Activated naive CD4-positive, alpha-beta T cell treated with anti-CD3 and anti-CD28 coated beads for 36 hours (primary cell): ENCODE measurements around the gene KIF24. TPM values are rescaled to one million over a fixed set of nuclear protein-coding genes. Genes with fewer than 3 reads are reported as not detected.
"Not testable (repeated sequence)": the region's sequence is repeated elsewhere in the genome, so short reads cannot be mapped to it uniquely, and the experiment has no call there.

ENCODE experiments used
- CTCF ChIA-PET: fragments of 350-600 bp; sonication (Branson Sonifier 250); formaldehyde crosslinking; loops from one replicate; lab custom pipeline; 2021; ENCODE audit warnings: antibody characterized with exemption; lab: Charles Lee
- DNase-seq: peaks from one replicate; pipeline ENCODE4 v3.0.0-alpha.2; 2020
- H3K27ac Mint-ChIP-seq: one replicate; pipeline ENCODE4 v1.8.0; 2021; ENCODE audit warnings: mild to moderate bottlenecking, mixed read lengths
- H3K27me3 Mint-ChIP-seq: one replicate; pipeline ENCODE4 v1.8.0; 2021; ENCODE audit warnings: low read depth, mixed read lengths
- H3K36me3 Mint-ChIP-seq: one replicate; pipeline ENCODE4 v1.8.0; 2021; ENCODE audit warnings: low read depth, mixed read lengths
- H3K4me1 Mint-ChIP-seq: one replicate; pipeline ENCODE4 v1.8.0; 2021; ENCODE audit warnings: low read depth, mixed read lengths
- H3K4me3 Mint-ChIP-seq: one replicate; pipeline ENCODE4 v1.8.0; 2021; ENCODE audit warnings: mild to moderate bottlenecking, moderate library complexity, mixed read lengths
- H3K9me3 Mint-ChIP-seq: one replicate; pipeline ENCODE4 v1.8.0; 2021; ENCODE audit warnings: mixed read lengths
- intact Hi-C: fragments of 100-400 bp; cut with micrococcal nuclease; formaldehyde crosslinking; loops from one replicate; pipeline ENCODE4 v1.15.1; 2023
- total RNA-seq, 2 experiments: library from RNA; stranded (reverse); gene quantifications; one replicate each; pipeline ENCODE4 v1.2.3, GENCODE V29; 2021

Gene KIF24
- total RNA-seq, 2 experiments from 2014 or later, result 4.2 to 4.5 TPM

DNA sequence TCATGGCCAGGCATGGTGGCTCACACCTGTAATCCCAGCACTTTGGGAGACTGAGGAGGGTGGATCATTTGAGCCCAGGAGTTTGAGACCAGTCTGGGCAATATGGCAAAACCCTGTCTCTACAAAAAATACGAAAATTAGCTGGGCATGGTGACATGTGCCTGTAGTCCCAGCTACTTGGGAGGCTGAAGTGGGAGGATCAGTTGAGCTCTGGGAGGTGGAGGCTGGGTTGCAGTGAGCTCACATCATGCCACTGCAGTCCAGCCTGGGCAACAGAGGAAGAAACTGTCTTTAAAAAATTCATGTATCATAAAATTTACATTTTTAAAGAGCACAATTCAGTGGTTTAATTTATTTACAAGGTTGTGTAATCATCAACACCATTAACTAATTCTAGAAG, 23.9 kb upstream of the KIF24 start:
- intact Hi-C loops, DNase-seq, H3K27ac Mint-ChIP-seq, CTCF ChIA-PET, H3K4me3 Mint-ChIP-seq, H3K4me1 Mint-ChIP-seq, H3K27me3 Mint-ChIP-seq: not testable (repeated sequence)
- H3K9me3 Mint-ChIP-seq, result peaks cover 12% of the 10 kb centered on the region
- H3K36me3 Mint-ChIP-seq, result peaks cover 19% of the 10 kb centered on the region

DNA sequence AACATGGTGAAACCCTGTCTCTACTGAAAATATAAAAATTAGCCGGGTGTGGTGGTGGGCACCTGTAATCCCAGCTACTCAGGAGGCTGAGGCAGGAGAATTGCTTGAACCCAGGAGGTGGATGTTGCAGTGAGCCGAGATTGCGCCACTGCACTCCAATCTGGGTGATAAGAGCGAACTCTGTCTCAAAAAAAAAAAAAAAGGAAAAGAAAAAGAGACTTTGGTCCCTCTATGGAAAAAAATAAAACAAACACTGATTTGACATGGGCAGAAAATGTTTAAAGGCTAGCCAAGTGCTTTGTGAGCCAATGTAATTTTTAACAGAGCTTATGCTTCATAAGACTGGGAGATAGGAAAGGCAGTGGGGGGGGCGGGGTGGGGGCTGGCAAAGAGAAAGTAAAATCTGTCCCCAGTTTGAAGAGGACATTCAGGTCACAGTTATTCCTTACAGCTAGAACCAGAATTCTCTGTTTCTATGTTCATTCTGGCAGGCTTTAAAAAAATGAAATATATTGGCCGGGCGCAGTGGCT, 23.1 kb upstream of the KIF24 start:
- intact Hi-C loops, H3K4me1 Mint-ChIP-seq, H3K9me3 Mint-ChIP-seq, DNase-seq, H3K27me3 Mint-ChIP-seq, H3K27ac Mint-ChIP-seq, H3K4me3 Mint-ChIP-seq: not testable (repeated sequence)
- peaks cover 16% of the 10 kb centered on the region for H3K36me3 Mint-ChIP-seq
- CTCF ChIA-PET, result interaction anchor here (1.3 kb wide), 1 partner anchor 194 kb away, joined by 3 read pairs; no protein-coding TSS in a partner anchor

DNA sequence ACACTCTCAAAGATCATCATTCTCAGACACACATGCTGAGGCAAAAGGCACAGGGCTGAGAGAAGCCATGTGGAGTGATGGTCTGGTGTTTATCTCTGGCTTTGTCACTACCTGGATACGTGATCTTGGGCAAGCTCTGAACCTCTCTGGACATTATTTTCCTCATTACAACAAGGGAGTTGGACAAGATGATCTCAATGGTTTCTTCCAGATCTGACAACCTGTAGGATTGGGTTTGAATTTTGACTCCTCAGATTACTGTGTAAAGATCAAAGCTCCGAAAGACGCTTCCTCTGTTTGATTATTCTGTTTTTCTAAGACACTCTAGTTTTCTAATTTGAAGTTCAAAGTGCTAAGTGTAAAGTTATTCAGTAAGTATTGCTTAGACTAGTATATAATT, 20.3 kb upstream of the KIF24 start:
- CTCF ChIA-PET, result no interaction called here
- Mint-ChIP-seq H3K36me3 (peaks cover 2% of the 10 kb centered on the region), H3K4me1 (no peaks in the 10 kb centered on the region), H3K4me3 (no peak overlapping the region), H3K27ac (no peak overlapping the region), H3K9me3 (no peaks in the 10 kb centered on the region), H3K27me3 (no peaks in the 10 kb centered on the region)
- intact Hi-C loops, result no loop called here
- DNase-seq, result no peak

DNA sequence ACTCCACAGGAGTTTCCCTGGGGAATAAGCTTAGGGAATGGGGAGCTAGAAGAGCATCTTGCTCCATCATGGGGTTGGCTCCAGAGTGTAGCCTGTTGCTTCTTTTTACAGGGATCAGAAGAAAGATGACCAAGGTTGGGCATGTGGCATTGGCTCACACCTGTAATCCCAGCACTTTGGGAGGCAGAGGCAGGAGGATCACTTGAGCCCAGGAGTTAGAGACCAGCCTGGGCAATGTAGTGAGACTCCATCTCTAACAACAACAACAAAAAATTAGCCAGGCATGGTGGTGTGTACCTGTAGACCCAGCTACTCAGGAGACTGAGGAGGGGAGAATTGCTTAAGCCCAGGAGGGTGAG, 18.7 kb upstream of the KIF24 start:
- H3K4me3 Mint-ChIP-seq, result no peak overlapping the region
- DNase-seq, result no peak
- peaks cover 4% of the 10 kb centered on the region for H3K36me3 Mint-ChIP-seq
- no peaks in the 10 kb centered on the region for H3K9me3 Mint-ChIP-seq
- CTCF ChIA-PET, result interaction anchor here (0.7 kb wide), 1 partner anchor 27 kb away, joined by 3 read pairs; no protein-coding TSS in a partner anchor
- H3K27ac Mint-ChIP-seq, result no peak overlapping the region
- intact Hi-C loops, result no loop called here
- H3K27me3 Mint-ChIP-seq, result no peaks in the 10 kb centered on the region
- no peaks in the 10 kb centered on the region for H3K4me1 Mint-ChIP-seq

DNA sequence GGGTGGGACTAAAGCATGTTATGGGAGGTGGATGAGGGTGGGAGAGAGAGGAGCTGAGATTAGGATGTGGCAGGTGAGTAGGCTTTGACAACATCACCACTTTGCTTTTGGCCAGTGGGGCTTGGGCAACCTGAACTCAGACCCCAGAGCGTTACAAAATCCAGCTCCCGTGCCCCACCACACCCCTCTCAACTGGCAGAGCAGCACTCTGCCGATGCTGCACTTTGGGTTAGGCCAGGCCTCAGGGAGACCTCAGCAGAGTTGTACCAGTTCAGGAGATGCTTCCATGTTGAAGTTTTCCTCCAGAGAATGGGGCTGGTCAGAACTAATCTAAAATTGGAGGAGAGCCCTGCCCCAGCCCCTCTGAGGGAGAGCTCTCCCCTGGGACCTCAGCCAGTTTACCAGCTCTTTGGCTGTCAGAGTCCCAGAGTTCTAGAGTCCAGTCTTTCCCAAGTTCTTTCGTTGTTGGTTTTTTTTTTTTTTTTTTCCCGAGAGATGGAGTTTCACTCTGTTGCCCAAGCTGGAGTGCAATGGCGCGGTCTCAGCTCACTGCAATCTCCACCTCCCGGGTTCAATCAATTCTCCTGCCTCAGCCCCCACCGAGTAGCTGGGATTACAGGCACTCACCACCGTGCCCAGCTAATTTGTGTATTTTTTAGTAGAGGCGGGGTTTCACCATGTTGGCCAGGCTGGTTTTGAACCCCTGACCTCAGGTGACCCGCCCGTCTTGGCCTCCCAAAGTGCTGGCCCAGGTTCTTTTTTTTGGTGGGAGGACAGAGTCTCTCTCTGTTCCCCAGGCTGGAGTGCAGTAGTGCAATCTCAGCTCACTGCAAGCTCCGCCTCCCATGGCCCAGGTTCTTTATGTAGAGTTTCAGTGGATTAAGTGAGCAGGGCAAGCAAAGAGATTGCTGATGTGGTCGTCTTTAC, 18.1 kb upstream of the KIF24 start:
- no peaks in the 10 kb centered on the region for H3K27me3 Mint-ChIP-seq
- CTCF ChIA-PET, result interaction anchor here (0.6 to 0.7 kb wide), 2 partner anchors 26 to 698 kb away, joined by 3 read pairs; no protein-coding TSS in a partner anchor
- H3K4me1 Mint-ChIP-seq, result no peaks in the 10 kb centered on the region
- peaks cover 4% of the 10 kb centered on the region for H3K36me3 Mint-ChIP-seq
- DNase-seq, result no peak
- intact Hi-C loops, result no loop called here
- no peaks in the 10 kb centered on the region for H3K9me3 Mint-ChIP-seq
- H3K4me3 Mint-ChIP-seq, result no peak overlapping the region
- no peak overlapping the region for H3K27ac Mint-ChIP-seq

DNA sequence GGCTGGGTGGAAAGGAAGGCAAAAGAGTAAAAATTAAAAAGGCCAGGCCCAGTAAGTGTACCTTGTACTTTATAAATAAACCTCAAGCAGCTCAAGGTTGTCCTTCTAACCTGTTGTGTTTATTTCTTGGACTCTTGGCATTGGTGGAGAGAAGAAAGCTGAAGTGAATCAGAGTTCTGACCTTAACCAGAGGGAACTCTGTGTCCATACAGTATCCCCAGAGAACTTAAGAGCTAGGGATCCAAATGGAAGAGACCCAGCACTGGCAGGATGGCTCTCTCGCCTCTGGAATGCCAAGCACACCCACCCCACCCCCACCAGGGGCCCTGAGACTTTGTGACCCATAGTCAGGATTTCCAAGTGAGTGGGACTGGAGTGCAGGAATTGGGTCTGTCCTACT, 14.5 kb upstream of the KIF24 start:
- CTCF ChIA-PET, result no interaction called here
- Mint-ChIP-seq H3K27ac (no peak overlapping the region), H3K27me3 (no peaks in the 10 kb centered on the region), H3K4me1 (no peaks in the 10 kb centered on the region), H3K9me3 (no peaks in the 10 kb centered on the region), H3K4me3 (no peak overlapping the region), H3K36me3 (peaks cover 8% of the 10 kb centered on the region)
- DNase-seq, result no peak
- intact Hi-C loops, result no loop called here

DNA sequence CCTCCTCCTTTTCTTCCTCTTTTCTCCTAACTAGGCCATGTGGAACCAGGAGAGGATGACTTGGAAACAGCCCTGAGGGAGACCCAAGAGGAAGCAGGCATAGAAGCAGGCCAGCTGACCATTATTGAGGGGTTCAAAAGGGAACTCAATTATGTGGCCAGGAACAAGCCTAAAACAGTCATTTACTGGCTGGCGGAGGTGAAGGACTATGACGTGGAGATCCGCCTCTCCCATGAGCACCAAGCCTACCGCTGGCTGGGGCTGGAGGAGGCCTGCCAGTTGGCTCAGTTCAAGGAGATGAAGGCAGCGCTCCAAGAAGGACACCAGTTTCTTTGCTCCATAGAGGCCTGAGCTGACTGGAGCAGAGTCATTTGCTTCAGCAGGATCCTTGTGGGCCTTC, 14.0 kb upstream of the KIF24 start:
- H3K36me3 Mint-ChIP-seq, result peaks cover 10% of the 10 kb centered on the region

DNA sequence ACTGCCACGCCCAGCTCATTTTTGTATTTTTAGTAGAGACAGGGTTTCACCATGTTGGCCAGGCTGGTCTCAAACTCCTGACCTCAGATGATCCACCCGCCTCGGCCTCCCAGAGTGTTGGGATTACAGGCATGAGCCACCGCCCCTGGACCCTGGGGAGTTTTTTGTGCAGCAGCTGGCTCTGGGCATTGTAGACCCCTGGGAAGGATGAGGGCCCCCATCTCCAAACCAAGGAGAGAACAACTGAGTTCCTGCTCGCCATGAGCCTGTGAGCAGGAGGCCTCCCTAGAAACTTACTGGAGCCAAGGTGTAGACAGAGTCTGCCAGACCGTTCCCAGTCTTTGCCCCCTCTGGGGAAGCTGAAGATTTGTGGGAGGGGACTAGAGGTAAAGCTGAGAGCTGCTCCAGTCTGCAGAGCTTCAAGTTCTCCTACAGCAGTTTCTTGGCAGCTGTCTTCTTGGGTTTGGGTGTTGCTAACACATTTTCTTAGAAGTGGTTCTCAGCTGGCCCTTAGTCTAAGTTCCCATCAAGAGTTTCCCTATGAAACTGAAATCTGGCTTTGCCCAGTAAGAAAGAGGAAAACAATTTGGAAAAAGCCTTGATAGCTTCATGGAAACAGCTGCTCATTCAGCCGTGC, 12.7 kb upstream of the KIF24 start:
- Mint-ChIP-seq H3K27ac (peak overlapping the region; percentile 40), H3K36me3 (peaks cover 10% of the 10 kb centered on the region), H3K4me1 (no peaks in the 10 kb centered on the region), H3K27me3 (no peaks in the 10 kb centered on the region), H3K9me3 (no peaks in the 10 kb centered on the region), H3K4me3 (no peak overlapping the region)
- CTCF ChIA-PET, result interaction anchor here (0.6 kb wide), 1 partner anchor 353 kb away, joined by 3 read pairs; no protein-coding TSS in a partner anchor
- intact Hi-C loops, result no loop called here
- no peak for DNase-seq

More for the DNA sequence above, 14.0 kb upstream of the KIF24 start:
- no peak overlapping the region for H3K27ac Mint-ChIP-seq
- no peak for DNase-seq
- CTCF ChIA-PET, result interaction anchor here (0.6 kb wide), 1 partner anchor 722 kb away, joined by 3 read pairs; no protein-coding TSS in a partner anchor
- no peaks in the 10 kb centered on the region for H3K4me1 Mint-ChIP-seq
- no peaks in the 10 kb centered on the region for H3K27me3 Mint-ChIP-seq
- intact Hi-C loops, result no loop called here
- no peaks in the 10 kb centered on the region for H3K9me3 Mint-ChIP-seq
- H3K4me3 Mint-ChIP-seq, result no peak overlapping the region

DNA sequence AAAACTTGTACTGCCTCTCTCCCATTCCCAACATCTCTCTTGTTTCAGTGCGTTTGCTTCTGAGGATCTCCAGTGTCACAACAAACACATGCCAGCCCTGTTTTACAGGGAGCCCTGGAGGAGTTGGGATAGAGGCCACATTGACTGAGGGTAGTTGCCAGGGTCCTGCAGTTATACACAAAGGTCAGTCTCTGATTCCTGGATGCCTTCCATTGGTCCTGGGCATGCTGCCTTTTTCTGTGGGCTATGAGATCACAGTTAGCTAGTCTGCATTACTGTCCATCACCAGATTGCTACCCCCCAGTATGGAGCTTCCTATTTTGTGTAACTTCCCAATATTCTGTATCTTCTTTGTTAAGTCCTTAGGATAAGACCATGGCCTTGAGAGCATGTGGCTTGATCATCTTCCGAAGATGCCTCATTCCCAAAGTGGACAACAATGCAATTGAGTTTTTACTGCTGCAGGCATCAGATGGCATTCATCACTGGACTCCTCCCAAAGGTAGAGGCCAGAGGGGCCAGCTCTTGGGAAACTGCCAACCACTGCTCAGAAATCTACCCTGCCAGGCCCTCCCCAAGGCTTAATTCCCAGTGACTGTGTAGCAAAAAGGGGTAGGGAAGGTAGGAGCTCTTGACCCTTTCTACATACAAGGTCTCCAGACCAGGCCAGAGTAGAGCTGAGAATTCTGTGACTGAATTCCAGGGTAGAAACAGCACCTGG, 9.8 kb upstream of the KIF24 start:
- Mint-ChIP-seq H3K4me3 (no peak overlapping the region), H3K27me3 (no peaks in the 10 kb centered on the region), H3K9me3 (no peaks in the 10 kb centered on the region), H3K36me3 (peaks cover 9% of the 10 kb centered on the region), H3K4me1 (peaks cover 15% of the 10 kb centered on the region), H3K27ac (no peak overlapping the region)
- CTCF ChIA-PET, result interaction anchor here (0.7 kb wide), 1 partner anchor 9 kb away, joined by 3 read pairs; no protein-coding TSS in a partner anchor
- intact Hi-C loops, result loop anchor here (10.0 kb wide), 1 partner anchor 266 kb away; no protein-coding TSS in a partner anchor
- no peak for DNase-seq

DNA sequence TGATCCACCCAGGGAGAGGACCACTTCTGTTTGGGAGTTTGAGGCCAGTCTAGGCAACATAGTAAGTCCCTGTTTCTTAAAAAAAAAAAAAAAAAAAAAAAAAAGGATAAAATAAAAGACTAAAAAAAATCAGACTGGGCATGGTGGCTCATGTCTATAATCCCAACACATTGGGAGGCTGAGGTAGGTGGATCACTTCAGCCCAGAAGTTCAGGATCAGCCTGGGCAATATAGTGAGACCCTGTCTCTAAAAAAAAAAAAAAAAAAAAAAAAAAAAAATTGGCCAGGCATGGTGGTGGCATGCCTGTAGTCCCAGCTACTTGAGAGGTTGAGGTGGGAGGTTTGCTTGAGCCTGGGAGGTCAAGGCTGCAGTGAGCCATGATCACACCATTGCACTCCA, 9.0 kb upstream of the KIF24 start:
- CTCF ChIA-PET, result interaction anchor here (0.8 kb wide), 1 partner anchor 41 kb away, joined by 5 read pairs; no protein-coding TSS in a partner anchor
- not testable (repeated sequence) for DNase-seq, H3K27me3 Mint-ChIP-seq, H3K4me3 Mint-ChIP-seq, H3K27ac Mint-ChIP-seq, H3K36me3 Mint-ChIP-seq, H3K9me3 Mint-ChIP-seq
- peaks cover 16% of the 10 kb centered on the region for H3K4me1 Mint-ChIP-seq
- intact Hi-C loops, result loop anchor here (10.0 kb wide), 1 partner anchor 267 kb away; no protein-coding TSS in a partner anchor

DNA sequence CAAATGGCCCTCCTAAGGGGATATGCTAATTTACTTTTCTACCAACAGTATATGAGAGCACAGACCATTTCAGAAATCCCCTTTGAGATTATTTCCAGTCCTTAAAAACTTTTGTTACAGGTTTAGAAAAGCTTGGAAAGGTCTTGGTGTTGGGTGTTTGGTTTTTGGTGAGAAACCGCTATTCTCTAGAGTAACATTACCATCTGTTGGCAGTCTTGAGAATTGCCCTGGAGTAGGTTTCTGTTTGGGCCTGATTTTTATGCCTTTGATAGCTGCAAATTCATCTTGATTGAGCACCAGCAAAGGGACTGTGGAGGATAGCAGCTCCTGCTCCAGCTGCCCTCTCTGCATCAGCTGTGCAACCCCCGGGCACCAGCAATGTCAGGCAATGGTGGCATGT, 8.3 kb upstream of the KIF24 start:
- no peak overlapping the region for H3K27ac Mint-ChIP-seq
- intact Hi-C loops, result loop anchor here (10.0 kb wide), 1 partner anchor 267 kb away; no protein-coding TSS in a partner anchor
- H3K27me3 Mint-ChIP-seq, result no peaks in the 10 kb centered on the region
- H3K36me3 Mint-ChIP-seq, result peaks cover 8% of the 10 kb centered on the region
- no peak overlapping the region for H3K4me3 Mint-ChIP-seq
- CTCF ChIA-PET, result interaction anchor here (0.8 kb wide), 1 partner anchor 41 kb away, joined by 5 read pairs; no protein-coding TSS in a partner anchor
- H3K9me3 Mint-ChIP-seq, result no peaks in the 10 kb centered on the region
- DNase-seq, result no peak
- H3K4me1 Mint-ChIP-seq, result peaks cover 20% of the 10 kb centered on the region
